ENCODE results near the gene NUAK2. TPM values are rescaled to one million over a fixed set of nuclear protein-coding genes. Genes with fewer than 3 reads are reported as not detected.

Gene NUAK2
- total and polyA plus RNA-seq, 2 of the 4 experiments (the other 2 are of a cell fraction) = 7.2 to 17.6 TPM

DNA sequence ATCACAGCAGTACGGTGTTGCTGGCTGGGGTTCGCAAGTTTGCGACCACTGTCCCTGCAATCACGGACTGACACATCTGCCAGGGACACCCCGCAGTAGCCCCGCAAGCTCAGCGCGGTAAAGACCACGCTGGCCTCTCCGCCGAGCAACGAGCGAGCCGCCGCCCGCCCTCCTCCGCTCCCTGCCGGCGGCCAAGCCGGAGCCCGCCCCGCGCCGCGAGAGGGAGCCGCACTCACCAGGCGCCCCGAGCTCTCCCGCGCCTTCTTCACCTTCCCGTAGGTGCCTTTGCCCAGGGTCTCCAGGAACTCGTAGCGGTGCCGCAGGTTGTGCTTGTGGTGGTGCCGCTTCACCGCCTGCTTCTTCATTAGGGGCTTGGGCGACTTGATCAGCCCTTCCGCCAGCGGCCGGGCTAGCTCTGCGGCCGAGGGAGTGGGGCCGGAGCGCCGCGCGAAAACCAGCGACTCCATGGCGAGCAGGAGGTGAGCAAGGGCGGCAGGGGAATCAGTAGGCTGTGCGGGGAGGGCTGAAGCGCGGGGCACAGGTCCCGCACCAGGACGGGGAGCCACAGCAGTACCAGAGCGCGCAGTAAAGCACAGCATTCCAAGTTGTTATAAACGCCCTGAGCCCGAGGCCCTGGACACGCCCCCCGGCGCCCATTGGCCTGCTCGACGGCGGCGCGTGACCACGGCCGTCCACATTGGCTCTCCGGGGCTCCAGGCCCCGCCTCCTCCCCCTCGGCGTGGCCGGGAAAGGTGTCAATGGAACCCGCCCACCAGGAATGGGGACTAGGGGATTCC, at the start of gene NUAK2 (continued):
- TF ChIP-seq MAZ (IDR thresholded peaks at IDR 0.05; ENCODE audit: borderline replicate concordance, low read depth, low read length) (peak; percentile 10; the same call in 1 of the 2 replicates), CHD1 (IDR thresholded peaks at IDR 0.05; ENCODE audit: low read depth, low read length) (peak; percentile 52; the same call in 1 of the 2 replicates), RFX5 (IDR thresholded peaks at IDR 0.05; ENCODE audit: low read depth, low read length) (no peak), BHLHE40 (IDR thresholded peaks at IDR 0.05; ENCODE audit: low read depth, low read length) (peak; percentile 72), RAD21 (IDR thresholded peaks at IDR 0.05; ENCODE audit: low read length) (peak; percentile 35), RCOR1 (IDR thresholded peaks at IDR 0.05; ENCODE audit: insufficient replicate concordance, low read length) (no peak)

DNA sequence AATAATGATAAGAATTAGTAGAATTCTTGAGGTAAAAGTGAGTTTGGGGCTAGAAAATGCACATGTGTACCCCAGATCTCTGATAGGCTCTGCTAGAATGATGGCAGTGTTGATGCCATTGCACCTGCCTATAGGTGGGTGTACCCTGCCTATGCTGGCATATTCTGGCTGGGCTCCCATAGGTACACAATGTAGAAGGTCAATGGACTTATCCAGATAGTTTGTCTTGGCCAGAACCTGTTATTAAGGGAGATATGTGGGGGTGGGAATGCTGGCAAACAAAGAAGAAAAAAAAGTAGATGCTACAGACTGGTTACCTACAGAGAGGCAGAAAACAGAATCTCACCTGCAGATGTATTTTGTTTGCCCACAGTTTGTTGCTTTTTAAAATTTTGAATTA, 49.2 kb upstream of the NUAK2 start:
- Histone ChIP-seq H3K9me3 (ENCODE audit: control insufficient read depth, insufficient read depth, low read length) (no peaks in the 10 kb centered on the region), H3K4ac (ENCODE audit: low read depth, low read length) (no peak overlapping the region), H3K4me1 (ENCODE audit: control insufficient read depth, insufficient read depth, low read length) (peaks cover 19% of the 10 kb centered on the region), H3K36me3 (ENCODE audit: control insufficient read depth, insufficient read depth, low read length) (no peaks in the 10 kb centered on the region), H2AK5ac (ENCODE audit: low read depth, low read length) (no peak overlapping the region), H3K79me1 (ENCODE audit: low read depth in 1 of 2, low read length in 2 of 2) (no peaks in the 10 kb centered on the region), H3K4me3 (ENCODE audit: insufficient read depth, low read depth, low read length) (no peak overlapping the region), H3K27me3 (ENCODE audit: control insufficient read depth, insufficient read depth, low read length) (peaks cover 4% of the 10 kb centered on the region; the same call in 1 of the 2 replicates), H3K18ac (ENCODE audit: low read depth, low read length) (no peak overlapping the region), H3K9me1 (ENCODE audit: insufficient read depth, low read length) (peaks cover 10% of the 10 kb centered on the region), H2BK20ac (ENCODE audit: low read depth, low read length) (no peak overlapping the region), H3K56ac (ENCODE audit: extremely low read depth, insufficient read depth, low read length) (no peak overlapping the region), H3K23ac (ENCODE audit: low read depth, low read length) (no peak overlapping the region), H2BK5ac (ENCODE audit: low read depth, low read length, poor library complexity, severe bottlenecking) (no peak overlapping the region), H3K14ac (replicated peaks; ENCODE audit: low read depth, low read length) (no peak overlapping the region), H4K91ac (ENCODE audit: insufficient read depth, low read depth, low read length) (no peak overlapping the region), H2AK9ac (replicated peaks; ENCODE audit: low read depth, low read length, poor library complexity) (no peak overlapping the region), H2AFZ (replicated peaks; ENCODE audit: low read length, poor library complexity) (no peak overlapping the region), H3K27ac (ENCODE audit: insufficient read depth, low read length) (no peak overlapping the region), H4K20me1 (ENCODE audit: insufficient read depth, low read length) (peaks cover 4% of the 10 kb centered on the region; the same call in 1 of the 2 replicates), H3K4me2 (ENCODE audit: low read depth, low read length) (no peak overlapping the region), H4K8ac (ENCODE audit: low read depth in 2 of 2, low read length in 2 of 2) (no peak overlapping the region), H4K5ac (ENCODE audit: low read depth, low read length) (no peak overlapping the region), H2BK15ac (ENCODE audit: low read depth, low read length) (no peak overlapping the region), H2BK120ac (ENCODE audit: low read depth, low read length) (no peak overlapping the region), H3K9ac (ENCODE audit: low read depth, low read length) (no peak overlapping the region)
- intact Hi-C loops (cut with micrococcal nuclease) (no loop called here), dilution Hi-C loops (cut with HindIII; ENCODE audit: low sequenced_read_pairs, unreplicated experiment) (no loop called here), in situ Hi-C loops (cut with MboI; ENCODE audit: low sequenced_read_pairs) (no loop called here)
- CTCF ChIA-PET = interaction anchor here (2.5 kb wide), 1 partner anchor 17 kb away, joined by 9 read pairs; no protein-coding TSS in a partner anchor
- ATAC-seq (ENCODE audit: low read depth) = no peak
- POLR2A ChIA-PET (ENCODE audit: unreplicated experiment) = no interaction called here
- DNase-seq = no peak
- no TSS peak for BruUV-seq (replicated peaks)
- no peak for TF ChIP-seq CHD1 (IDR thresholded peaks at IDR 0.05; ENCODE audit: low read depth, low read length)
- TF ChIP-seq, protein P1, sequence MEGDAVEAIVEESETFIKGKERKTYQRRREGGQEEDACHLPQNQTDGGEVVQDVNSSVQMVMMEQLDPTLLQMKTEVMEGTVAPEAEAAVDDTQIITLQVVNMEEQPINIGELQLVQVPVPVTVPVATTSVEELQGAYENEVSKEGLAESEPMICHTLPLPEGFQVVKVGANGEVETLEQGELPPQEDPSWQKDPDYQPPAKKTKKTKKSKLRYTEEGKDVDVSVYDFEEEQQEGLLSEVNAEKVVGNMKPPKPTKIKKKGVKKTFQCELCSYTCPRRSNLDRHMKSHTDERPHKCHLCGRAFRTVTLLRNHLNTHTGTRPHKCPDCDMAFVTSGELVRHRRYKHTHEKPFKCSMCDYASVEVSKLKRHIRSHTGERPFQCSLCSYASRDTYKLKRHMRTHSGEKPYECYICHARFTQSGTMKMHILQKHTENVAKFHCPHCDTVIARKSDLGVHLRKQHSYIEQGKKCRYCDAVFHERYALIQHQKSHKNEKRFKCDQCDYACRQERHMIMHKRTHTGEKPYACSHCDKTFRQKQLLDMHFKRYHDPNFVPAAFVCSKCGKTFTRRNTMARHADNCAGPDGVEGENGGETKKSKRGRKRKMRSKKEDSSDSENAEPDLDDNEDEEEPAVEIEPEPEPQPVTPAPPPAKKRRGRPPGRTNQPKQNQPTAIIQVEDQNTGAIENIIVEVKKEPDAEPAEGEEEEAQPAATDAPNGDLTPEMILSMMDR (conservative IDR thresholded peaks at IDR 0.05; ENCODE audit: low read depth, low read length) = no peak
- no peak for TF ChIP-seq FOS (IDR thresholded peaks at IDR 0.05; ENCODE audit: low read depth, low read length)
- TF ChIP-seq, protein P2, sequence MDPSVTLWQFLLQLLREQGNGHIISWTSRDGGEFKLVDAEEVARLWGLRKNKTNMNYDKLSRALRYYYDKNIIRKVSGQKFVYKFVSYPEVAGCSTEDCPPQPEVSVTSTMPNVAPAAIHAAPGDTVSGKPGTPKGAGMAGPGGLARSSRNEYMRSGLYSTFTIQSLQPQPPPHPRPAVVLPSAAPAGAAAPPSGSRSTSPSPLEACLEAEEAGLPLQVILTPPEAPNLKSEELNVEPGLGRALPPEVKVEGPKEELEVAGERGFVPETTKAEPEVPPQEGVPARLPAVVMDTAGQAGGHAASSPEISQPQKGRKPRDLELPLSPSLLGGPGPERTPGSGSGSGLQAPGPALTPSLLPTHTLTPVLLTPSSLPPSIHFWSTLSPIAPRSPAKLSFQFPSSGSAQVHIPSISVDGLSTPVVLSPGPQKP (IDR thresholded peaks at IDR 0.05; ENCODE audit: borderline replicate concordance, low read depth, low read length) = no peak
- no peak for TF ChIP-seq SMC3 (IDR thresholded peaks at IDR 0.05; ENCODE audit: low read depth, low read length)
- TF ChIP-seq, protein P3, sequence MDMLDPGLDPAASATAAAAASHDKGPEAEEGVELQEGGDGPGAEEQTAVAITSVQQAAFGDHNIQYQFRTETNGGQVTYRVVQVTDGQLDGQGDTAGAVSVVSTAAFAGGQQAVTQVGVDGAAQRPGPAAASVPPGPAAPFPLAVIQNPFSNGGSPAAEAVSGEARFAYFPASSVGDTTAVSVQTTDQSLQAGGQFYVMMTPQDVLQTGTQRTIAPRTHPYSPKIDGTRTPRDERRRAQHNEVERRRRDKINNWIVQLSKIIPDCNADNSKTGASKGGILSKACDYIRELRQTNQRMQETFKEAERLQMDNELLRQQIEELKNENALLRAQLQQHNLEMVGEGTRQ (IDR thresholded peaks at IDR 0.05; ENCODE audit: low read depth, low read length) = no peak
- TF ChIP-seq RAD21 (IDR thresholded peaks at IDR 0.05; ENCODE audit: low read length) = no peak
- no peak for TF ChIP-seq MAZ (IDR thresholded peaks at IDR 0.05; ENCODE audit: borderline replicate concordance, low read depth, low read length)
- no peak for TF ChIP-seq RCOR1 (IDR thresholded peaks at IDR 0.05; ENCODE audit: insufficient replicate concordance, low read length)
- no peak for TF ChIP-seq RFX5 (IDR thresholded peaks at IDR 0.05; ENCODE audit: low read depth, low read length)
